ENCODE measurements around the gene ZNF507. TPM values are rescaled to one million over a fixed set of nuclear protein-coding genes. Genes with fewer than 3 reads are reported as not detected.
"Not testable (repeated sequence)": the region's sequence is repeated elsewhere in the genome, so short reads cannot be mapped to it uniquely, and the experiment has no call there.

ZNF507 gene
- total and polyA plus RNA-seq, 4 donors, result 2.9 to 14.1 (median 7.1) TPM

- TF ChIP-seq REST (IDR thresholded peaks at IDR 0.05) (peak; percentile 90), RXRA (IDR thresholded peaks at IDR 0.05) (peak; percentile 66 to 90), HNF4G (IDR thresholded peaks at IDR 0.05) (no peak), SP1 (IDR thresholded peaks at IDR 0.05) (peak; percentile 96), EGR1 (IDR thresholded peaks at IDR 0.05; ENCODE audit: low read depth in 2 of 2) (peak; percentile 20 to 76)
Measured at GRCh38 chr19:32373585-32374295, 28.3 kb downstream of the ZNF507 start (continued).

GRCh38 chr19:32374362-32374761, 29.0 kb downstream of the ZNF507 start:
- not testable (repeated sequence) for H3K27me3 ChIP-seq (ENCODE audit: control insufficient read depth in 4 of 4, insufficient read depth in 4 of 4, low read length in 3 of 4); H3K4me3 ChIP-seq (ENCODE audit: low read depth in 1 of 3, low read length in 3 of 3); H3K4me1 ChIP-seq (ENCODE audit: control insufficient read depth in 4 of 4, insufficient read depth in 4 of 4, low read length in 3 of 4); H3K9me3 ChIP-seq (ENCODE audit: control insufficient read depth in 4 of 4, low read length in 3 of 4); DNase-seq (ENCODE audit: low spot score)
- Histone ChIP-seq H3K36me3 (ENCODE audit: control insufficient read depth in 4 of 4, insufficient read depth in 3 of 4, low read depth in 1 of 4, low read length in 3 of 4) (peaks cover 0 to 12% (median 3%) of the 10 kb centered on the region in 4 donors), H3K27ac (ENCODE audit: low read depth in 1 of 2, low read length in 2 of 2) (peak overlapping the region; percentile 74 to 99), H3K9ac (ENCODE audit: low read depth in 1 of 2, low read length in 2 of 2) (peak overlapping the region in 1 of 2 donors; percentile 49)
- WGBS, result 89% methylated on average over 3 of the region's 3 CpGs

- not testable (repeated sequence) for H3K4me1 ChIP-seq (ENCODE audit: control insufficient read depth in 4 of 4, insufficient read depth in 4 of 4, low read length in 3 of 4); DNase-seq (ENCODE audit: low spot score); H3K4me3 ChIP-seq (ENCODE audit: low read depth in 1 of 3, low read length in 3 of 3); H3K27ac ChIP-seq (ENCODE audit: low read depth in 1 of 2, low read length in 2 of 2); H3K27me3 ChIP-seq (ENCODE audit: control insufficient read depth in 4 of 4, insufficient read depth in 4 of 4, low read length in 3 of 4); H3K9ac ChIP-seq (ENCODE audit: low read depth in 1 of 2, low read length in 2 of 2); H3K9me3 ChIP-seq (ENCODE audit: control insufficient read depth in 4 of 4, low read length in 3 of 4)
- peaks cover 0 to 17% (median 6%) of the 10 kb centered on the region in 4 donors for H3K36me3 ChIP-seq (ENCODE audit: control insufficient read depth in 4 of 4, insufficient read depth in 3 of 4, low read depth in 1 of 4, low read length in 3 of 4)
- WGBS, result 92% methylated on average over 9 of the region's 9 CpGs
- TF ChIP-seq RAD21 (IDR thresholded peaks at IDR 0.05) (peak; percentile 64 to 65), CTCF (IDR thresholded peaks at IDR 0.05; ENCODE audit: low read depth, low read length, missing input control) (peak; percentile 27)
Measured at GRCh38 chr19:32377088-32377487, 31.7 kb downstream of the ZNF507 start.

GRCh38 chr19:32380269-32380668, 34.9 kb downstream of the ZNF507 start:
- Histone ChIP-seq H3K36me3 (ENCODE audit: control insufficient read depth in 4 of 4, insufficient read depth in 3 of 4, low read depth in 1 of 4, low read length in 3 of 4) (peaks cover 2 to 19% (median 16%) of the 10 kb centered on the region in 4 donors), H3K9me3 (ENCODE audit: control insufficient read depth in 4 of 4, low read length in 3 of 4) (no peaks in the 10 kb centered on the region), H3K4me3 (ENCODE audit: low read depth in 1 of 3, low read length in 3 of 3) (no peak overlapping the region), H3K9ac (ENCODE audit: low read depth in 1 of 2, low read length in 2 of 2) (no peak overlapping the region), H3K4me1 (ENCODE audit: control insufficient read depth in 4 of 4, insufficient read depth in 4 of 4, low read length in 3 of 4) (no peaks in the 10 kb centered on the region), H3K27me3 (ENCODE audit: control insufficient read depth in 4 of 4, insufficient read depth in 4 of 4, low read length in 3 of 4) (no peaks in the 10 kb centered on the region), H3K27ac (ENCODE audit: low read depth in 1 of 2, low read length in 2 of 2) (no peak overlapping the region)
- DNase-seq (ENCODE audit: low spot score), result no peak
- WGBS, result 85% methylated on average over 3 of the region's 3 CpGs
- TF ChIP-seq ZBTB33 (IDR thresholded peaks at IDR 0.05) (no peak), RXRA (IDR thresholded peaks at IDR 0.05) (no peak), GABPA (IDR thresholded peaks at IDR 0.05 in 1 of 2, conservative IDR thresholded peaks at IDR 0.05 in 1 of 2) (no peak), FOXA2 (IDR thresholded peaks at IDR 0.05) (no peak), NR2F2 (IDR thresholded peaks at IDR 0.05) (no peak), YY1 (IDR thresholded peaks at IDR 0.05) (no peak), HNF4G (IDR thresholded peaks at IDR 0.05) (no peak), MAX (IDR thresholded peaks at IDR 0.05) (no peak)

Measured in liver (tissue), 9 donors.